GM19468 (cell line): ENCODE results near the gene CLN6.
"Not testable (repeated sequence)": the region's sequence is repeated elsewhere in the genome, so short reads cannot be mapped to it uniquely, and the experiment has no call there.

ENCODE experiments used
- ATAC-seq: cut with Tn5 transposase; IDR thresholded peaks from one replicate; pipeline ENCODE4 v1.9.1; 2021; ENCODE audit warnings: mild to moderate bottlenecking, moderate library complexity, moderate number of reproducible peaks; ENCODE audit not compliant: unreplicated experiment; ENCODE audit errors: extremely low read depth

The CLN6 gene

GRCh38 chr15:68224546-68225250 lies 4.8 kb downstream of the CLN6 start:
- no peak for ATAC-seq

DNA sequence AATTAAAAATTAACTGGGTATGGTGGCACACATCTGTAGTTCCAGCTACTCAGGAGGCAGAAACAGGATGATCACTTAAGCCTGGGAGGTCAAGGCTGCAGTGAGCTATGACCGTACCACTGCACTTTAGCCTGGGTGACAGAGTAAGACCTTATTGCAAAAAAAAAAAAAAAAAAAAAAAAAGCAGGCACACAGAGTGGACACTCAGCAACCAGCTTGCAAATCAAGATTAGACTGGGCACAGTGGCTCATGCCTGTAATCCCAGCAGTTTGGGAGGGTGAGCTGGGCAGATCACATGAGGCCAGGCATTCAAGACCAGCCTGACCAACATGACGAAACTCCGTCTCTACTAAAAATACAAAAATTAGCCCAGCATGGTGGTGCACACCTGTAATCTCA lies 5.4 kb downstream of the CLN6 start:
- no peak for ATAC-seq

GRCh38 chr15:68223171-68223570 lies 6.4 kb downstream of the CLN6 start:
- no peak for ATAC-seq

DNA sequence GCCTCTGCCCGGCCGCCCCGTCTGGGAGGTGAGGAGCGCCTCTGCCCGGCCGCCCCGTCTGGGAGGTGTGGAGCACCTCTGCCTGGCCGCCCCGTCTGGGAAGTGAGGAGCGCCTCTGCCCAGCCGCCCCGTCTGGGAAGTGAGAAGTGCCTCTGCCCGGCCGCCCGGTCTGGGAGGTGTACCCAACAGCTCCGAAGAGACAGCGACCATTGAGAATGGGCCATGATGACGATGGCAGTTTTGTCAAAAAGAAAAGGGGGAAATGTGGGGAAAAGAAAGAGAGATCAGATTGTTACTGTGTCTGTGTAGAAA lies 7.1 kb downstream of the CLN6 start:
- ATAC-seq: not testable (repeated sequence)

GRCh38 chr15:68221530-68222431 lies 7.7 kb downstream of the CLN6 start:
- not testable (repeated sequence) for ATAC-seq

DNA sequence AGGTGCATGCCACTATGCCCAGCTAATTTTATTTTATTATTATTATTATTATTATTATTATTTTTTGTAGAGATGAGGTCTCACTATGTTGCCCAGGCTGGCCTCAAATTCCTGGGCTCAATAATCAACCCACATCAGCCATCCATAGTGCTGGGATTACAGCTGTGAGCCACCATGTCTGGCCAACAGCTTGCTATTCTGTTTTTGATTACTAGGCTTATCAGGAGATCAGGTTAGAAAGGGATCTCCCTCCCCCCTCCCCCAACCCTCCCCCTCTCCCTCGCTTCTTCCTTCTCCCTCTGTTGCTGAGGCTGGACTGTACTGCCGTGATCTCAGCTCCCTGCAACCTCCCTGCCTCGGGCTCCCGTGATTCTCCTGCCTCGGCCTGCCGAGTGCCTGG lies 8.6 kb downstream of the CLN6 start:
- no peak for ATAC-seq

- ATAC-seq: no peak
Observed at GRCh38 chr15:68220489-68220888, 9.0 kb downstream of the CLN6 start.

DNA sequence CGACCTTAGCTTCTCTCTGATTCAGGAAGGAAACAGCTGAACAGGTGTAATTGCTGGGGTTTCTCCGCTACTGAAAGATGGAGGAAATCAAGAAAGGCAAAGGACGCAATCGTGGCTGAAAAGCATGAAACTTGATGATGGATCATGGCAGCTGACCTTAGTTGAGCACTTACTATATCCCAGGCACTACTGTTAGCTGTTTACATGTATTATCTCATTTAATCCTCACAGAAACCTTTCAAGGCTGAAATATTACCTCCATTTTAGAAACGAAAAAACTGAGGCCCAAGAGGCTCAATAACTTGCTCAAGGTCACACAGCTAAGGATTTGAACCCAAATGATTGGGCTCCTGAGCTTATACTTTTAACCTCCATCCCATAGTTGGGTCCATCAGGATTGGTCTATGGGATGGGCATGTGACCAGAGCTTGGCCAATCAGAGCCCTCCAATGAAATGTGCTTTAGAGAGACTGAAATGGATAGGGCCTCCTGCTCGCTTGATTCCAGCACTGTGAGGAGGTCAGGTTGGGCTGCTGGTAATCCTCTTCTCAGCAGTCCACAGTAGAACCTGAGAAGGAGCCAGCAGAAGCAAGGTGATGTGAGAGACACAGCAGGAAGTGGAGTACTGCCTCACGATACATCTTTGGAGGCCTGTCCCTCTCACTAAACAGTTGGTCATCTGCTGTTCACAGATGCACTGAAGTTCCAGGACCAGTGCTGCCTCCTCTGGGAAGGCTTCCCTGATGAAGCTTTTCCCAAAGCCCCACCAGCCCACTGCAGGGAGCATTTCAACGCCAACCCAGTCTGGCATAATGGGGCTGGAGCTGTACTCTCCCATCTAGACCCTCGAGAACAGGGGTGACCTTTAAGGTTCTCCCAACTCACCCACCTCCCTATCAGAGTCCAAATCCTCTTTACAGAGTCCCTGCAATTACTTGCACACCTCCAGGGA lies 10.4 kb downstream of the CLN6 start:
- no peak for ATAC-seq

DNA sequence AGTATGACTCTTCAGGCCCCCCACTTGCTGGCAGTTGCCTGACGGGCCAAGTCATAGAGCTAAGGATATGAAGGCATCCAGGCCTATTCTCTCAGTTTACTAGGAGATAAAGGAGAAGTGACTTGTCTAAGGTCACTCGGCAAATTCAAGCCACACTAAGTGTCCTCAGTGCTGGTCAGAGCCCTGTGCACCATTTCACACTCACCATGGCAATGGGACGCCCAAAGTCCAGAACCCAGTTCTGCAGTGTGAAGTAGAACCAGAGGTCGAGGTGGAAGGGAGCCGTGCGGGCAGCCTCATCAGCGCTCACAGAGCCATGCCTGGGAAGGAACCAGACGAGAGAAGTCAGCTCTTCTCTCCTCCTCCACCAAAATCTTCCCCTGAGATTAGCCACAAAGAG lies 11.2 kb downstream of the CLN6 start:
- ATAC-seq: no peak

GRCh38 chr15:68217341-68217740 lies 12.2 kb downstream of the CLN6 start:
- ATAC-seq: no peak

GRCh38 chr15:68214838-68215254 lies 14.7 kb downstream of the CLN6 start:
- no peak for ATAC-seq

- ATAC-seq: no peak
Observed at GRCh38 chr15:68213991-68214837, 15.3 kb downstream of the CLN6 start.

GRCh38 chr15:68213491-68213845 lies 16.1 kb downstream of the CLN6 start:
- ATAC-seq: not testable (repeated sequence)

- ATAC-seq: no peak
Observed at GRCh38 chr15:68211656-68212320, 17.7 kb downstream of the CLN6 start.

- ATAC-seq: no peak
Observed at GRCh38 chr15:68210821-68211655, 18.5 kb downstream of the CLN6 start.

DNA sequence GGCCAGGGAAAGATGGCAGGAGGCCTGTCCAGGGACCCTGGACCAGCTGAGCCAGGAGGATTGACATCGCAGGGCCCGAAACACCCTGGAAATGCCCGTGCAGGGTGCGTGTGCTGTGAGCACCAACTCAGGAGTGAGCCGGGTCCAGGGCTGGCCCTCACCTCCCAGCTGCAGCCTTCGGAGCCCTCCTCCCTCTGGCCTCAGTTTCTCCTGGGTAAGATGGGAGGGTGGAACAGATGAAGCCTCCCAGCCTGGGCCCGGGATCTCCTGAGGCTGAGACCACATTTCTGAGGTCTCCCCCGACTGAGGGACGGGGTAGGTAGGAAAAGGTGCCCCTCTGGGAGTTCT lies 19.1 kb downstream of the CLN6 start:
- ATAC-seq: no peak

GRCh38 chr15:68209735-68210408 lies 19.7 kb downstream of the CLN6 start:
- no peak for ATAC-seq

- ATAC-seq: no peak
Observed at GRCh38 chr15:68209272-68209671, 20.3 kb downstream of the CLN6 start.
